ENCODE measurements around the gene ADAMTSL2.

GRCh38 chr9:133563291-133563796, 28.8 kb downstream of the ADAMTSL2 start:
- TF ChIP-seq ATF3 (CRISPR knock-in tag; conservative IDR thresholded peaks at IDR 0.05) (no peak), RELA (CRISPR knock-in tag; IDR thresholded peaks at IDR 0.05; ENCODE audit: borderline replicate concordance) (no peak), CREB1 (CRISPR knock-in tag; IDR thresholded peaks at IDR 0.05) (no peak), HMGXB4 (CRISPR knock-in tag; IDR thresholded peaks at IDR 0.05) (no peak)
- TF ChIP-seq, protein P1, sequence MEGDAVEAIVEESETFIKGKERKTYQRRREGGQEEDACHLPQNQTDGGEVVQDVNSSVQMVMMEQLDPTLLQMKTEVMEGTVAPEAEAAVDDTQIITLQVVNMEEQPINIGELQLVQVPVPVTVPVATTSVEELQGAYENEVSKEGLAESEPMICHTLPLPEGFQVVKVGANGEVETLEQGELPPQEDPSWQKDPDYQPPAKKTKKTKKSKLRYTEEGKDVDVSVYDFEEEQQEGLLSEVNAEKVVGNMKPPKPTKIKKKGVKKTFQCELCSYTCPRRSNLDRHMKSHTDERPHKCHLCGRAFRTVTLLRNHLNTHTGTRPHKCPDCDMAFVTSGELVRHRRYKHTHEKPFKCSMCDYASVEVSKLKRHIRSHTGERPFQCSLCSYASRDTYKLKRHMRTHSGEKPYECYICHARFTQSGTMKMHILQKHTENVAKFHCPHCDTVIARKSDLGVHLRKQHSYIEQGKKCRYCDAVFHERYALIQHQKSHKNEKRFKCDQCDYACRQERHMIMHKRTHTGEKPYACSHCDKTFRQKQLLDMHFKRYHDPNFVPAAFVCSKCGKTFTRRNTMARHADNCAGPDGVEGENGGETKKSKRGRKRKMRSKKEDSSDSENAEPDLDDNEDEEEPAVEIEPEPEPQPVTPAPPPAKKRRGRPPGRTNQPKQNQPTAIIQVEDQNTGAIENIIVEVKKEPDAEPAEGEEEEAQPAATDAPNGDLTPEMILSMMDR (IDR thresholded peaks at IDR 0.05), result no peak
- TF ChIP-seq, protein P2, sequence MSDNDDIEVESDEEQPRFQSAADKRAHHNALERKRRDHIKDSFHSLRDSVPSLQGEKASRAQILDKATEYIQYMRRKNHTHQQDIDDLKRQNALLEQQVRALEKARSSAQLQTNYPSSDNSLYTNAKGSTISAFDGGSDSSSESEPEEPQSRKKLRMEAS (CRISPR knock-in tag; IDR thresholded peaks at IDR 0.05), result no peak
- TF ChIP-seq, protein P3, sequence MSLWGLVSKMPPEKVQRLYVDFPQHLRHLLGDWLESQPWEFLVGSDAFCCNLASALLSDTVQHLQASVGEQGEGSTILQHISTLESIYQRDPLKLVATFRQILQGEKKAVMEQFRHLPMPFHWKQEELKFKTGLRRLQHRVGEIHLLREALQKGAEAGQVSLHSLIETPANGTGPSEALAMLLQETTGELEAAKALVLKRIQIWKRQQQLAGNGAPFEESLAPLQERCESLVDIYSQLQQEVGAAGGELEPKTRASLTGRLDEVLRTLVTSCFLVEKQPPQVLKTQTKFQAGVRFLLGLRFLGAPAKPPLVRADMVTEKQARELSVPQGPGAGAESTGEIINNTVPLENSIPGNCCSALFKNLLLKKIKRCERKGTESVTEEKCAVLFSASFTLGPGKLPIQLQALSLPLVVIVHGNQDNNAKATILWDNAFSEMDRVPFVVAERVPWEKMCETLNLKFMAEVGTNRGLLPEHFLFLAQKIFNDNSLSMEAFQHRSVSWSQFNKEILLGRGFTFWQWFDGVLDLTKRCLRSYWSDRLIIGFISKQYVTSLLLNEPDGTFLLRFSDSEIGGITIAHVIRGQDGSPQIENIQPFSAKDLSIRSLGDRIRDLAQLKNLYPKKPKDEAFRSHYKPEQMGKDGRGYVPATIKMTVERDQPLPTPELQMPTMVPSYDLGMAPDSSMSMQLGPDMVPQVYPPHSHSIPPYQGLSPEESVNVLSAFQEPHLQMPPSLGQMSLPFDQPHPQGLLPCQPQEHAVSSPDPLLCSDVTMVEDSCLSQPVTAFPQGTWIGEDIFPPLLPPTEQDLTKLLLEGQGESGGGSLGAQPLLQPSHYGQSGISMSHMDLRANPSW (CRISPR knock-in tag; conservative IDR thresholded peaks at IDR 0.05; ENCODE audit: low read depth), result no peak
